HepG2 (cell line): ENCODE measurements around the gene EMILIN1. TPM values are rescaled to one million over a fixed set of nuclear protein-coding genes. Genes with fewer than 3 reads are reported as not detected.
A peak's percentile ranks its signal among the peaks of the same experiment; 100 is the strongest.

Source experiments
- DNMT1 ChIP-seq: sonication (generic); formaldehyde crosslinking; IDR thresholded peaks from 2 replicates; pipeline ENCODE4 v1.5.1; 2020; ENCODE audit warnings: mild to moderate bottlenecking, missing genetic modification reagents
- DR1 ChIP-seq: sonication (generic); formaldehyde crosslinking; IDR thresholded peaks from 2 replicates; pipeline ENCODE4 v1.8.0; 2021; ENCODE audit warnings: mild to moderate bottlenecking, missing genetic modification reagents, inconsistent platforms
- DRAP1 ChIP-seq: IDR thresholded peaks from 2 replicates; pipeline ENCODE4 v1.6.1; 2016; ENCODE audit warnings: missing genetic modification reagents, missing compliant biosample characterization
- ETS1 ChIP-seq: sonication (generic); formaldehyde crosslinking; IDR thresholded peaks from 2 replicates; pipeline ENCODE4 v1.4.0; 2020; ENCODE audit warnings: missing genetic modification reagents
- GMEB2 ChIP-seq: IDR thresholded peaks from 2 replicates; pipeline ENCODE4 v1.6.1; 2016; ENCODE audit warnings: missing biosample characterization, missing genetic modification reagents, low read depth
- HDAC6 ChIP-seq: fragments of 200-600 bp; sonication (generic); IDR thresholded peaks from 2 replicates; pipeline ENCODE4 v1.7.0; 2017; ENCODE audit warnings: mild to moderate bottlenecking, antibody characterized with exemption, low read length, low read depth
- HMGA1 ChIP-seq: sonication (generic); formaldehyde crosslinking; conservative IDR thresholded peaks from 2 replicates; pipeline ENCODE4 v1.4.0; 2020; ENCODE audit warnings: missing genetic modification reagents
- KLF9 ChIP-seq: IDR thresholded peaks from 2 replicates; pipeline ENCODE4 v1.6.1; 2016; ENCODE audit warnings: low read depth
- PRDM4 ChIP-seq: sonication (generic); formaldehyde crosslinking; IDR thresholded peaks from 2 replicates; pipeline ENCODE4 v1.9.0; 2021; ENCODE audit warnings: missing genetic modification reagents, borderline replicate concordance
- PREB ChIP-seq: sonication (generic); formaldehyde crosslinking; IDR thresholded peaks from 2 replicates; pipeline ENCODE4 v1.4.0; 2020; ENCODE audit warnings: missing genetic modification reagents
- RBAK ChIP-seq: sonication (generic); formaldehyde crosslinking; IDR thresholded peaks from 2 replicates; pipeline ENCODE4 v1.5.1; 2020; ENCODE audit warnings: mild to moderate bottlenecking, missing genetic modification reagents
- SAP130 ChIP-seq: IDR thresholded peaks from 2 replicates; pipeline ENCODE4 v1.6.1; 2016; ENCODE audit warnings: low read depth
- SATB2 ChIP-seq: sonication (generic); formaldehyde crosslinking; IDR thresholded peaks from 2 replicates; pipeline ENCODE4 v1.5.0; 2020; ENCODE audit warnings: missing genetic modification reagents
- THAP11 ChIP-seq: IDR thresholded peaks from 2 replicates; pipeline ENCODE4 v1.6.1; 2016; ENCODE audit warnings: missing biosample characterization, missing genetic modification reagents
- TRIM24 ChIP-seq: sonication (generic); formaldehyde crosslinking; IDR thresholded peaks from 2 replicates; pipeline ENCODE4 v1.8.0; 2022; ENCODE audit warnings: mild to moderate bottlenecking, missing genetic modification reagents
- XRCC5 ChIP-seq: fragments of 200-400 bp; formaldehyde crosslinking; optimal IDR thresholded peaks from 2 replicates; pipeline ENCODE3; 2017; ENCODE audit warnings: mild to moderate bottlenecking, low read length
- ZKSCAN5 ChIP-seq: sonication (generic); formaldehyde crosslinking; IDR thresholded peaks from 2 replicates; pipeline ENCODE4 v1.5.1; 2020; ENCODE audit warnings: mild to moderate bottlenecking, missing genetic modification reagents
- ZMAT5 ChIP-seq: sonication (generic); formaldehyde crosslinking; IDR thresholded peaks from 2 replicates; pipeline ENCODE4 v1.5.0; 2020; ENCODE audit warnings: mild to moderate bottlenecking, low read depth, missing genetic modification reagents, borderline replicate concordance
- ZNF10 ChIP-seq: sonication (generic); formaldehyde crosslinking; IDR thresholded peaks from 2 replicates; pipeline ENCODE4 v1.4.0; 2020; ENCODE audit warnings: mild to moderate bottlenecking, low read depth, missing genetic modification reagents, borderline replicate concordance
- ZNF567 ChIP-seq: sonication (generic); formaldehyde crosslinking; IDR thresholded peaks from 2 replicates; pipeline ENCODE4 v1.8.1; 2023; ENCODE audit warnings: mild to moderate bottlenecking, missing genetic modification reagents, borderline replicate concordance
- ZNF580 ChIP-seq: IDR thresholded peaks from 2 replicates; pipeline ENCODE4 v1.6.1; 2016; ENCODE audit warnings: low read depth, borderline replicate concordance
- ZNF672 ChIP-seq: sonication (generic); formaldehyde crosslinking; IDR thresholded peaks from 2 replicates; pipeline ENCODE4 v1.8.1; 2022; ENCODE audit warnings: missing genetic modification reagents
- ZNF740 ChIP-seq: sonication (generic); formaldehyde crosslinking; IDR thresholded peaks from 2 replicates; pipeline ENCODE4 v1.4.0; 2020; ENCODE audit warnings: missing genetic modification reagents
- ZNF792 ChIP-seq: IDR thresholded peaks from 2 replicates; pipeline ENCODE4 v1.6.1; 2016
- polyA plus RNA-seq, 8 experiments: library from polyadenylated mRNA; depleted of rRNA in 3 of 8; stranded (reverse) in 7 of 8; unstranded in 1 of 8; fragments of >200 nt; fragmentation: Illumina TruSeq in 4 of 8; extraction: Trizol in 4 of 8; gene quantifications; 2 replicates each; pipeline versions ENCODE4 v1.2.1 to v1.2.3, GENCODE V29; 2011 to 2016; ENCODE audit warnings: low read depth in 4 of 8, missing spikeins in 1 of 8, mixed read lengths in 1 of 8; ENCODE audit not compliant: insufficient read depth in 1 of 8
- total RNA-seq, 5 experiments: library from RNA; depleted of rRNA; stranded (reverse); fragments of >200 nt; fragmentation: Illumina TruSeq; extraction: Trizol; gene quantifications; 2 replicates each; pipeline ENCODE4 v1.2.3, GENCODE V29; 2016; ENCODE audit warnings: low read depth in 1 of 5

EMILIN1 gene
- total and polyA plus RNA-seq, 2 of the 13 experiments (the other 11 are each of a cell fraction or from before 2014, with no cell fraction given): 8.1 to 9.7 TPM

GRCh38 chr2:27134781-27135477 is 56.5 kb downstream of the EMILIN1 start (continued):
- TF ChIP-seq ZNF567: no peak
- no peak for TF ChIP-seq DR1 (CRISPR knock-in tag)
- no peak for TF ChIP-seq PREB (CRISPR knock-in tag)
- no peak for TF ChIP-seq HMGA1
- TF ChIP-seq SATB2: no peak
- no peak for TF ChIP-seq TRIM24 (CRISPR knock-in tag)
- no peak for TF ChIP-seq ZNF580 (CRISPR knock-in tag)
- no peak for TF ChIP-seq PRDM4 (CRISPR knock-in tag)
- TF ChIP-seq ZNF10: no peak
- TF ChIP-seq ZMAT5 (CRISPR knock-in tag): no peak
- TF ChIP-seq HDAC6: no peak
- TF ChIP-seq ZNF672 (CRISPR knock-in tag): no peak
- no peak for TF ChIP-seq ZNF792 (CRISPR knock-in tag)
- no peak for TF ChIP-seq ZKSCAN5 (CRISPR knock-in tag)
- TF ChIP-seq DNMT1 (CRISPR knock-in tag): no peak
- peak; percentile 6; the same call in 1 of the 2 replicates for TF ChIP-seq SAP130 (CRISPR knock-in tag)
- TF ChIP-seq KLF9 (CRISPR knock-in tag): 0 out of 2 replicates have a peak, but pooled peaks have one; percentile 53
- no peak for TF ChIP-seq GMEB2
- TF ChIP-seq RBAK (CRISPR knock-in tag): no peak
- TF ChIP-seq DRAP1 (CRISPR knock-in tag): no peak; the same call in 1 of the 2 replicates
- no peak for TF ChIP-seq XRCC5
- TF ChIP-seq ETS1 (CRISPR knock-in tag): no peak
- no peak for TF ChIP-seq ZNF740 (CRISPR knock-in tag)
- no peak; the same call in 1 of the 2 replicates for TF ChIP-seq THAP11 (CRISPR knock-in tag)
